Panc1 (cell line): ENCODE measurements around the gene IFNLR1.

Experiments
- POLR2AphosphoS5 ChIP-seq: IDR thresholded peaks from 2 replicates; pipeline ENCODE4 v1.6.1; 2012; ENCODE audit warnings: mild to moderate bottlenecking, low read depth, low read length, moderate library complexity
- SIN3A ChIP-seq: IDR thresholded peaks from 2 replicates; pipeline ENCODE4 v1.6.1; 2012; ENCODE audit warnings: low read depth, mild to moderate bottlenecking, low read length, moderate library complexity, borderline replicate concordance; ENCODE audit not compliant: insufficient read depth
- TCF7L2 ChIP-seq: IDR thresholded peaks from 2 replicates; pipeline ENCODE4 v1.6.1; 2011; ENCODE audit warnings: mild to moderate bottlenecking, low read depth, low read length, inconsistent platforms
- TF ChIP-seq, protein P1 (sequence below): fragments of 450-650 bp; IDR thresholded peaks from 2 replicates; pipeline ENCODE4 v1.5.1; 2017; ENCODE audit warnings: mild to moderate bottlenecking
- TF ChIP-seq, protein P2 (sequence below), 2 experiments: IDR thresholded peaks; 2 replicates each; pipeline ENCODE4 v1.6.1; 2011 to 2012; ENCODE audit warnings: low read depth in 2 of 2, control low read depth in 1 of 2, low read length in 1 of 2, mild to moderate bottlenecking in 1 of 2, moderate library complexity in 1 of 2; ENCODE audit not compliant: insufficient read depth in 1 of 2

DNA sequence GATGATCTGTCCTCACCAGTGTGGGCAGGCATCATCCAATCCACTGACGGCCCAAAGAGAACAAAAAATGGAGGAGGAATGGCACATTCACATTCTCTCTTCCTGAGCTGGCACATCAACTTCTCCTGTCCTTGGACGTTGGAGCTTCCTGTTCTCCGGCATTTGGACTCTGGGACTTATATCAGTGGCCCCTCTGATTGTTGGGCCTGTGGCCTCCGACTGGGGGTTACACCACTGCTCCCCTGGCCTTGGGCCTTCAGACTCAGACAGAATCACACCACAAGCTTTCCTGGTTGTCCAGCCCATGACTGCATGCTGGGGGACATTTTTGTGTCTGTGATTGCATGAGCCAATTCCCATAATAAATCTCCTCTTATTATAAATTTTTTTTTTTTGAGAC, 20.1 kb downstream of the IFNLR1 start:
- TF ChIP-seq, protein P1, sequence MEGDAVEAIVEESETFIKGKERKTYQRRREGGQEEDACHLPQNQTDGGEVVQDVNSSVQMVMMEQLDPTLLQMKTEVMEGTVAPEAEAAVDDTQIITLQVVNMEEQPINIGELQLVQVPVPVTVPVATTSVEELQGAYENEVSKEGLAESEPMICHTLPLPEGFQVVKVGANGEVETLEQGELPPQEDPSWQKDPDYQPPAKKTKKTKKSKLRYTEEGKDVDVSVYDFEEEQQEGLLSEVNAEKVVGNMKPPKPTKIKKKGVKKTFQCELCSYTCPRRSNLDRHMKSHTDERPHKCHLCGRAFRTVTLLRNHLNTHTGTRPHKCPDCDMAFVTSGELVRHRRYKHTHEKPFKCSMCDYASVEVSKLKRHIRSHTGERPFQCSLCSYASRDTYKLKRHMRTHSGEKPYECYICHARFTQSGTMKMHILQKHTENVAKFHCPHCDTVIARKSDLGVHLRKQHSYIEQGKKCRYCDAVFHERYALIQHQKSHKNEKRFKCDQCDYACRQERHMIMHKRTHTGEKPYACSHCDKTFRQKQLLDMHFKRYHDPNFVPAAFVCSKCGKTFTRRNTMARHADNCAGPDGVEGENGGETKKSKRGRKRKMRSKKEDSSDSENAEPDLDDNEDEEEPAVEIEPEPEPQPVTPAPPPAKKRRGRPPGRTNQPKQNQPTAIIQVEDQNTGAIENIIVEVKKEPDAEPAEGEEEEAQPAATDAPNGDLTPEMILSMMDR = no peak
- TF ChIP-seq SIN3A = no peak
- TF ChIP-seq POLR2AphosphoS5 = no peak
- TF ChIP-seq, protein P2, sequence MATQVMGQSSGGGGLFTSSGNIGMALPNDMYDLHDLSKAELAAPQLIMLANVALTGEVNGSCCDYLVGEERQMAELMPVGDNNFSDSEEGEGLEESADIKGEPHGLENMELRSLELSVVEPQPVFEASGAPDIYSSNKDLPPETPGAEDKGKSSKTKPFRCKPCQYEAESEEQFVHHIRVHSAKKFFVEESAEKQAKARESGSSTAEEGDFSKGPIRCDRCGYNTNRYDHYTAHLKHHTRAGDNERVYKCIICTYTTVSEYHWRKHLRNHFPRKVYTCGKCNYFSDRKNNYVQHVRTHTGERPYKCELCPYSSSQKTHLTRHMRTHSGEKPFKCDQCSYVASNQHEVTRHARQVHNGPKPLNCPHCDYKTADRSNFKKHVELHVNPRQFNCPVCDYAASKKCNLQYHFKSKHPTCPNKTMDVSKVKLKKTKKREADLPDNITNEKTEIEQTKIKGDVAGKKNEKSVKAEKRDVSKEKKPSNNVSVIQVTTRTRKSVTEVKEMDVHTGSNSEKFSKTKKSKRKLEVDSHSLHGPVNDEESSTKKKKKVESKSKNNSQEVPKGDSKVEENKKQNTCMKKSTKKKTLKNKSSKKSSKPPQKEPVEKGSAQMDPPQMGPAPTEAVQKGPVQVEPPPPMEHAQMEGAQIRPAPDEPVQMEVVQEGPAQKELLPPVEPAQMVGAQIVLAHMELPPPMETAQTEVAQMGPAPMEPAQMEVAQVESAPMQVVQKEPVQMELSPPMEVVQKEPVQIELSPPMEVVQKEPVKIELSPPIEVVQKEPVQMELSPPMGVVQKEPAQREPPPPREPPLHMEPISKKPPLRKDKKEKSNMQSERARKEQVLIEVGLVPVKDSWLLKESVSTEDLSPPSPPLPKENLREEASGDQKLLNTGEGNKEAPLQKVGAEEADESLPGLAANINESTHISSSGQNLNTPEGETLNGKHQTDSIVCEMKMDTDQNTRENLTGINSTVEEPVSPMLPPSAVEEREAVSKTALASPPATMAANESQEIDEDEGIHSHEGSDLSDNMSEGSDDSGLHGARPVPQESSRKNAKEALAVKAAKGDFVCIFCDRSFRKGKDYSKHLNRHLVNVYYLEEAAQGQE (IDR thresholded peaks at IDR 0.05; ENCODE audit: insufficient read depth in 1 of 2, low read depth in 2 of 2, low read length in 1 of 2) = no peak
- no peak for TF ChIP-seq TCF7L2
